Fibroblast of lung (primary cell): Measurements from ENCODE around the gene BCL6B.

ENCODE experiments used
- EZH2 ChIP-seq: IDR thresholded peaks from 2 replicates; pipeline ENCODE4 v1.5.1; 2012; ENCODE audit warnings: low read length, control low read depth, mild to moderate bottlenecking; ENCODE audit errors: missing control alignments
- TF ChIP-seq, protein P1 (sequence below), 2 donors: IDR thresholded peaks in 1 of 2; conservative IDR thresholded peaks in 1 of 2; 1 replicate in 1 of 2; 2 replicates in 1 of 2; pipeline ENCODE4 v1.5.1; 2011 to 2012; ENCODE audit warnings: low read length in 2 of 2, control low read depth in 1 of 2, inconsistent platforms in 1 of 2, low read depth in 1 of 2, mild to moderate bottlenecking in 1 of 2

DNA sequence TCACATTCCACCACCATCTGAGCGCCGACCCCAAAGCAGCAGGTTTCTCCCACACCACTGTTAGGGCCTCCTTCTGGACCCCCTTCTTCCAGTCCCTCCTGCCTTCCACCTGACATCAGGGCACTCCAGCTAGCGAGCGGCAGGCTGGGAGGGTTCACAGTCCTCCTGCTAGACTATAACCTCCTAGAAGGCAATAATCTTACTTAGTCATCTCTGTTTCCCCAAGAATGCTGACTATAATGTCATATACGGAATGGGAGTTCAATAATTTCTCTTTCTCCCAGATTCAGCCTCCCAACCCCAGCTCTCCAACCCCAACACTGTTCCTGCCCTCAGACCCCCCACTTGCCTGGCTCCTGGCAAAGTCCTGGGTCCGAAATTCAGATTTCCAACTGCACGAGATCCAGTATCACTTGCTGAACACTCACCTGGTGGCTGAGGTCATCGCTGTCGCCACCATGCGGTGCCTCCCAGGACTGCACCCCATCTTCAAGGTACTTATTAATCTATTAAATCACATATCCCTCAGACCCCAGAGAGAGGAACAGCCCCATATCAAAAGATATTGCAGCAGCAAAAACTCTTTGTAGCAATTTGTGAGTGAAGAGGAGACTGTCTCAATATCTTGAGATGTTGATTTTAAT lies 21.4 kb upstream of the BCL6B start:
- TF ChIP-seq, protein P1, sequence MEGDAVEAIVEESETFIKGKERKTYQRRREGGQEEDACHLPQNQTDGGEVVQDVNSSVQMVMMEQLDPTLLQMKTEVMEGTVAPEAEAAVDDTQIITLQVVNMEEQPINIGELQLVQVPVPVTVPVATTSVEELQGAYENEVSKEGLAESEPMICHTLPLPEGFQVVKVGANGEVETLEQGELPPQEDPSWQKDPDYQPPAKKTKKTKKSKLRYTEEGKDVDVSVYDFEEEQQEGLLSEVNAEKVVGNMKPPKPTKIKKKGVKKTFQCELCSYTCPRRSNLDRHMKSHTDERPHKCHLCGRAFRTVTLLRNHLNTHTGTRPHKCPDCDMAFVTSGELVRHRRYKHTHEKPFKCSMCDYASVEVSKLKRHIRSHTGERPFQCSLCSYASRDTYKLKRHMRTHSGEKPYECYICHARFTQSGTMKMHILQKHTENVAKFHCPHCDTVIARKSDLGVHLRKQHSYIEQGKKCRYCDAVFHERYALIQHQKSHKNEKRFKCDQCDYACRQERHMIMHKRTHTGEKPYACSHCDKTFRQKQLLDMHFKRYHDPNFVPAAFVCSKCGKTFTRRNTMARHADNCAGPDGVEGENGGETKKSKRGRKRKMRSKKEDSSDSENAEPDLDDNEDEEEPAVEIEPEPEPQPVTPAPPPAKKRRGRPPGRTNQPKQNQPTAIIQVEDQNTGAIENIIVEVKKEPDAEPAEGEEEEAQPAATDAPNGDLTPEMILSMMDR (conservative IDR thresholded peaks at IDR 0.05 in 1 of 2, IDR thresholded peaks at IDR 0.05 in 1 of 2; ENCODE audit: low read depth in 1 of 2, low read length in 2 of 2), result peak; percentile 55 to 70
- no peak for TF ChIP-seq EZH2
